NT2/D1 (cell line): ENCODE measurements around the gene CROCC.

Experiments used
- DNase-seq: peaks from one replicate; pipeline ENCODE4 v3.0.0-alpha.2; 2011; ENCODE audit warnings: low read depth, low spot score
- H3K27me3 ChIP-seq: 2 replicates; pipeline ENCODE4 v1.6.0; 2011; ENCODE audit warnings: mild to moderate bottlenecking; ENCODE audit not compliant: insufficient read length, insufficient read depth
- H3K36me3 ChIP-seq: 2 replicates; pipeline ENCODE4 v1.6.1; 2011; ENCODE audit warnings: mild to moderate bottlenecking, low read length, mixed read lengths; ENCODE audit not compliant: insufficient read depth, insufficient read length
- H3K4me1 ChIP-seq: 2 replicates; pipeline ENCODE4 v1.5.1; 2011; ENCODE audit not compliant: insufficient read depth, insufficient read length
- H3K4me3 ChIP-seq: 2 replicates; pipeline ENCODE4 v1.5.1; 2011; ENCODE audit warnings: low read depth; ENCODE audit not compliant: insufficient read length
- H3K9ac ChIP-seq: 2 replicates; pipeline ENCODE4 v1.6.0; 2011; ENCODE audit warnings: low read depth; ENCODE audit not compliant: insufficient read length
- H3K9me3 ChIP-seq: 2 replicates; pipeline ENCODE4 v1.5.1; 2011; ENCODE audit warnings: mild to moderate bottlenecking, low read length; ENCODE audit not compliant: insufficient read depth
- SUZ12 ChIP-seq: IDR thresholded peaks from 2 replicates; pipeline ENCODE4 v1.6.1; 2011; ENCODE audit not compliant: insufficient read length, insufficient read depth; ENCODE audit errors: extremely low read depth
- YY1 ChIP-seq: IDR thresholded peaks from 2 replicates; pipeline ENCODE4 v1.6.1; 2011; ENCODE audit not compliant: insufficient read length, insufficient read depth
- ZNF274 ChIP-seq: IDR thresholded peaks from 2 replicates; pipeline ENCODE4 v1.6.1; 2011; ENCODE audit warnings: mild to moderate bottlenecking, low read depth, low read length

CROCC gene

GRCh38 chr1:16971341-16972188 lies 49.8 kb downstream of the CROCC start:
- no peaks in the 10 kb centered on the region for H3K9me3 ChIP-seq
- peaks cover 64% of the 10 kb centered on the region for H3K36me3 ChIP-seq
- H3K4me3 ChIP-seq = no peak overlapping the region
- no peak for DNase-seq
- H3K27me3 ChIP-seq = no peaks in the 10 kb centered on the region
- TF ChIP-seq YY1 = no peak
- TF ChIP-seq SUZ12 = no peak
- TF ChIP-seq ZNF274 = no peak
- peaks cover 12% of the 10 kb centered on the region for H3K4me1 ChIP-seq
- H3K9ac ChIP-seq = no peak overlapping the region

DNA sequence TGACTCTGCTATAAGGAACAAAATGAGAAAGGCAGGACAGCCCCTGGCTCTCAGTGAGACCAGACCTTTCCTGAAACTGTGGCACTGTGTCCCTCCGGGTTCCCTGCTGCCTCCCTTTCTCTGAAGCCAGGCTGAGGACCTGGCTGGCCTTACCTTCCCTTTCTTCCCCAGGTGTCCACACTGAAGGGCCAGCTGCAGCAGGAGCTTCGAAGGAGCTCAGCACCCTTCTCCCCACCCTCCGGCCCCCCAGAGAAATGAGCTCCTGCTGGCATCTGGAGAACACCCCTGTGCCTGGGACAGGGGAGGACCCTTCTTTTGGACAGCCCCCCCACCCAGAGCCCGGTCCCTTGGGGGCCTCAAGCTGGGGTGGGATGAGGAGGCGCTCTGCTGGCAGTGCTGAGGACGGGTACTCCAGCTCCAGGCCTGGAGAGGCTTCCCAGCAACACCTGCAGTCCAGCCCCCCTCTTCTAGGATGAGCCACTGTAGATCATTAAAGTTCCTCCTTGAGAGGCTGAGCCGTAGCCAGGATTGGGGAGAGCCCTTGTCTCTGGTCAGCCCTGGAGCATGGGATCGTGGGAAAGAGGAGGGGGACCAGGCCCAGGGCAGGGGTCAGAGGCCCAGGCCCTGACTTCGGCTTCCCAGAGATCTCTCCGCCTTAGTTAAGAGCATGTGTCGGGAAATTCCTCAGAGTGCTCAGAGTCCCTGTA lies 50.6 kb downstream of the CROCC start:
- H3K4me1 ChIP-seq = peaks cover 14% of the 10 kb centered on the region
- no peaks in the 10 kb centered on the region for H3K9me3 ChIP-seq
- DNase-seq = no peak
- H3K27me3 ChIP-seq = no peaks in the 10 kb centered on the region
- H3K36me3 ChIP-seq = peaks cover 72% of the 10 kb centered on the region
- TF ChIP-seq YY1 = no peak
- no peak for TF ChIP-seq ZNF274
- TF ChIP-seq SUZ12 = no peak
- H3K9ac ChIP-seq = no peak overlapping the region
- no peak overlapping the region for H3K4me3 ChIP-seq

- no peak overlapping the region for H3K4me3 ChIP-seq
- TF ChIP-seq YY1 = no peak
- no peak for TF ChIP-seq SUZ12
- TF ChIP-seq ZNF274 = no peak
- H3K36me3 ChIP-seq = peaks cover 74% of the 10 kb centered on the region
- H3K27me3 ChIP-seq = no peaks in the 10 kb centered on the region
- no peak overlapping the region for H3K9ac ChIP-seq
- H3K4me1 ChIP-seq = peaks cover 13% of the 10 kb centered on the region
- DNase-seq = no peak
- no peaks in the 10 kb centered on the region for H3K9me3 ChIP-seq
Measured at GRCh38 chr1:16973215-16973614, 51.5 kb downstream of the CROCC start.

DNA sequence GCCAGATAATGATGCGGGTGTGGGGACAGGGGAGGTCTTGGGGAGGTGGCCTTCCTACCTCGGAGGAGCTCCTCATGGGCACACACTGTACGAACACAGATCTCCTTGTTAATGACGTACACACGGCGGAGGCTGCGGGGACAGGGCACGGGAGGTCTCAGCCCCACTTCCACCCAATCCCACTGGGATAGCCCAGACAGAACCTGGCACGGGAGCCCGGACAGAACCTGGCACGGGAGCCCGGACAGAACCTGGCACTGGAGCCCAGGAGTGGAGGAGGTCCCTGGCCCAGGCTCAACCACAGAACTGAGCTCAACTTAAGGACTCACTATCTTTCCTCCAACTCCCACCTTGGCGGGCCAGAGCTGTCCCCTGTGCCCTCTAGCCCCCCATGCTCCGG lies 53.5 kb downstream of the CROCC start:
- peaks cover 65% of the 10 kb centered on the region for H3K36me3 ChIP-seq
- TF ChIP-seq SUZ12 (no peak), YY1 (no peak), ZNF274 (no peak)

DNA sequence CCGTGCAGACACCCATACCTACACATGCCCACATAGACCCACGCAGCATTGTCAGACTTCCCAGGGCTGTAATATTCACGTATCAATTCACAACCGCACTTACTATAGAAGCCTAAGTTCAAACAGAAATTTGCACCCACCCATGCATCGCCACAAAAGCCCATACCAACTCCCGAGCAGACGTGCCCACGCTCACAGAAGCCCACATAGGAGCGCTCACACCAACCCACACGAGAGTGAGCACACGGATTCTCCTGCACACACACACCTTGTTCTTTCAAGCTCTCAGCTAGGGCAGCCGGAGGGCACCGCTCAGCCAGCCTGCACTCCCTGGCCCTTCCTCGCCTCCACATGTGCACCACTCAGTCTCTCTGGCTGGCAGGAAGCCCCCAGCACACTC lies 54.1 kb downstream of the CROCC start:
- H3K4me3 ChIP-seq = no peak overlapping the region
- DNase-seq = no peak
- no peaks in the 10 kb centered on the region for H3K9me3 ChIP-seq
- peak overlapping the region; percentile 42 for H3K9ac ChIP-seq
- no peak for TF ChIP-seq YY1
- no peak for TF ChIP-seq SUZ12
- TF ChIP-seq ZNF274 = no peak
- peaks cover 16% of the 10 kb centered on the region for H3K4me1 ChIP-seq
- H3K27me3 ChIP-seq = no peaks in the 10 kb centered on the region
- peaks cover 59% of the 10 kb centered on the region for H3K36me3 ChIP-seq

More for the DNA sequence above, 53.5 kb downstream of the CROCC start:
- Histone ChIP-seq H3K4me3 (no peak overlapping the region), H3K27me3 (no peaks in the 10 kb centered on the region), H3K9ac (no peak overlapping the region), H3K4me1 (peaks cover 19% of the 10 kb centered on the region), H3K9me3 (no peaks in the 10 kb centered on the region)
- no peak for DNase-seq

DNA sequence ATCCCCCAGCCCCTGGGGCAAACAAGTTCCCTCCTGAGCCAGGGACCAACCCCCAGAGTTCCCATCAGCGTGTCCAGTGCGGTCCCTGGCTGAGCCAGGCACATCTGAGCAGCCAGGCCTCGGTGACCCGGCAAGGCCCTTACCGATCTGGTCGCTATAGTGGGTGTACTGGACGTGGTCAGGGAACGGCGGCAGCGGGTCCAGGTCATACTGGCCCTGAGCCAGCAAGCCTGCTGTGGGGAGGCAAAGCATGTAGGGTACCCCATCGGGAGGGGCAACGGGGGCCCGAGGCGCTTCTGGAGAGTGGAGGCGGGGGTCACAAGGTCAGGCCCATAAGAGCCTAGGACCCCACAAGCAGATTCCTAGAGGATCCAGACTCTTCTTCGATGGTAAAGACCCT lies 55.2 kb downstream of the CROCC start:
- Histone ChIP-seq H3K9ac (no peak overlapping the region), H3K4me3 (no peak overlapping the region), H3K36me3 (peaks cover 48% of the 10 kb centered on the region), H3K9me3 (no peaks in the 10 kb centered on the region), H3K4me1 (peaks cover 22% of the 10 kb centered on the region), H3K27me3 (no peaks in the 10 kb centered on the region)
- DNase-seq = no peak
- TF ChIP-seq YY1 (no peak), SUZ12 (no peak), ZNF274 (no peak)

DNA sequence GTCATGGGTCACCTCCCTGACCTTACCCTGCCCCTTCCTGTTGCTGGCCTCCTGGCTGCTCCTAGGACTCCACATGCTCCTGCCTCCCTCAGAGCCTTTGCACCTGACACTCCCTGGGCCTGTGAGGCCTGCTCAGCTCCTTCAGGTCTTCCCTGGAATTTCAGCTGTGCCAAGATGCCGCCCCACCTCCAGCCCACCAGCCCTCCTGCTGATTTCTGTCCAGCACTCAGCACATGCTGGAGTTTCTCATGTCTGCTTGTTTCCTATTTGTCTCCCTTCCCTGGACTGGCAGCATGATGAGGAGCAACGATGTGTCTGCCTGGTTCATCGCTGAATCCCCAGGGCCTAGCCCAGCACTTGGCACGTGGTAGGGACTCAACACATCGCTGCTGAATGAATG lies 55.6 kb downstream of the CROCC start:
- no peak overlapping the region for H3K4me3 ChIP-seq
- no peak overlapping the region for H3K9ac ChIP-seq
- TF ChIP-seq ZNF274 (no peak), SUZ12 (no peak)
- peaks cover 22% of the 10 kb centered on the region for H3K4me1 ChIP-seq
- no peaks in the 10 kb centered on the region for H3K27me3 ChIP-seq
- no peak for DNase-seq
- peaks cover 45% of the 10 kb centered on the region for H3K36me3 ChIP-seq
- no peaks in the 10 kb centered on the region for H3K9me3 ChIP-seq
